ENCODE data around the gene RAD51D. TPM values are rescaled to one million over a fixed set of nuclear protein-coding genes. Genes with fewer than 3 reads are reported as not detected.

The RAD51D gene
- polyA plus RNA-seq, 2 of the 4 experiments (the other 2 are of a cell fraction), result 18.4 to 23.8 TPM

GRCh38 chr17:35063514-35064223 lies 56.0 kb downstream of the RAD51D start, which contains the start of gene RFFL (continued):
- TF ChIP-seq JUNB (IDR thresholded peaks at IDR 0.05) (peak; percentile 84), MAFK (IDR thresholded peaks at IDR 0.05; ENCODE audit: partially characterized antibody) (peak; percentile 95), ATOH8 (CRISPR knock-in tag; IDR thresholded peaks at IDR 0.05; ENCODE audit: low read depth) (peak; percentile 22; the same call in 1 of the 2 replicates), MAZ (IDR thresholded peaks at IDR 0.05; ENCODE audit: borderline replicate concordance, low read depth, low read length) (no peak), PHF8 (IDR thresholded peaks at IDR 0.05; ENCODE audit: borderline replicate concordance, low read depth) (no peak), RARB (CRISPR knock-in tag; IDR thresholded peaks at IDR 0.05) (0 out of 2 replicates have a peak, but pooled peaks have one; percentile 49), ZSCAN20 (CRISPR knock-in tag; IDR thresholded peaks at IDR 0.05) (0 out of 2 replicates have a peak, but pooled peaks have one; percentile 11), HEYL (CRISPR knock-in tag; IDR thresholded peaks at IDR 0.05) (no peak), HES2 (IDR thresholded peaks at IDR 0.05) (peak; percentile 65; the same call in 1 of the 2 replicates), HOXB5 (CRISPR knock-in tag; IDR thresholded peaks at IDR 0.05) (0 out of 2 replicates have a peak, but pooled peaks have one; percentile 56), RAD21 (conservative IDR thresholded peaks at IDR 0.05 in 1 of 2, IDR thresholded peaks at IDR 0.05 in 1 of 2) (peak; percentile 56 to 67), SREBF2 (IDR thresholded peaks at IDR 0.05) (no peak), TP53 (CRISPR knock-in tag; IDR thresholded peaks at IDR 0.05) (no peak; the same call in 1 of the 2 replicates), HOXA7 (CRISPR knock-in tag; IDR thresholded peaks at IDR 0.05) (peak; percentile 64; the same call in 1 of the 2 replicates), CEBPB (IDR thresholded peaks at IDR 0.05) (peak; percentile 99 to 100), CBX8 (IDR thresholded peaks at IDR 0.05) (no peak), SMC3 (IDR thresholded peaks at IDR 0.05) (peak; percentile 71), FOSL2 (IDR thresholded peaks at IDR 0.05) (peak; percentile 87), FOSL2 (CRISPR knock-in tag; IDR thresholded peaks at IDR 0.05) (peak; percentile 97), EP300 (IDR thresholded peaks at IDR 0.05) (peak; percentile 61 to 86; a peak in 3 of 5 replicates), BHLHE40 (IDR thresholded peaks at IDR 0.05; ENCODE audit: low read depth, low read length) (no peak), KDM5A (IDR thresholded peaks at IDR 0.05) (no peak), ZC3H11A (IDR thresholded peaks at IDR 0.05) (no peak), CBX2 (IDR thresholded peaks at IDR 0.05; ENCODE audit: borderline replicate concordance, low read depth) (no peak), ESRRA (IDR thresholded peaks at IDR 0.05; ENCODE audit: borderline replicate concordance, low read length) (no peak), NR3C1 (IDR thresholded peaks at IDR 0.05) (no peak), PBX3 (IDR thresholded peaks at IDR 0.05) (peak; percentile 48; the same call in 1 of the 2 replicates), E2F6 (IDR thresholded peaks at IDR 0.05; ENCODE audit: borderline replicate concordance, low read depth) (no peak; the same call in 1 of the 2 replicates)
